Measurements from ENCODE around the gene KNSTRN.

The KNSTRN gene, protein sequence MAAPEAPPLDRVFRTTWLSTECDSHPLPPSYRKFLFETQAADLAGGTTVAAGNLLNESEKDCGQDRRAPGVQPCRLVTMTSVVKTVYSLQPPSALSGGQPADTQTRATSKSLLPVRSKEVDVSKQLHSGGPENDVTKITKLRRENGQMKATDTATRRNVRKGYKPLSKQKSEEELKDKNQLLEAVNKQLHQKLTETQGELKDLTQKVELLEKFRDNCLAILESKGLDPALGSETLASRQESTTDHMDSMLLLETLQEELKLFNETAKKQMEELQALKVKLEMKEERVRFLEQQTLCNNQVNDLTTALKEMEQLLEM

DNA sequence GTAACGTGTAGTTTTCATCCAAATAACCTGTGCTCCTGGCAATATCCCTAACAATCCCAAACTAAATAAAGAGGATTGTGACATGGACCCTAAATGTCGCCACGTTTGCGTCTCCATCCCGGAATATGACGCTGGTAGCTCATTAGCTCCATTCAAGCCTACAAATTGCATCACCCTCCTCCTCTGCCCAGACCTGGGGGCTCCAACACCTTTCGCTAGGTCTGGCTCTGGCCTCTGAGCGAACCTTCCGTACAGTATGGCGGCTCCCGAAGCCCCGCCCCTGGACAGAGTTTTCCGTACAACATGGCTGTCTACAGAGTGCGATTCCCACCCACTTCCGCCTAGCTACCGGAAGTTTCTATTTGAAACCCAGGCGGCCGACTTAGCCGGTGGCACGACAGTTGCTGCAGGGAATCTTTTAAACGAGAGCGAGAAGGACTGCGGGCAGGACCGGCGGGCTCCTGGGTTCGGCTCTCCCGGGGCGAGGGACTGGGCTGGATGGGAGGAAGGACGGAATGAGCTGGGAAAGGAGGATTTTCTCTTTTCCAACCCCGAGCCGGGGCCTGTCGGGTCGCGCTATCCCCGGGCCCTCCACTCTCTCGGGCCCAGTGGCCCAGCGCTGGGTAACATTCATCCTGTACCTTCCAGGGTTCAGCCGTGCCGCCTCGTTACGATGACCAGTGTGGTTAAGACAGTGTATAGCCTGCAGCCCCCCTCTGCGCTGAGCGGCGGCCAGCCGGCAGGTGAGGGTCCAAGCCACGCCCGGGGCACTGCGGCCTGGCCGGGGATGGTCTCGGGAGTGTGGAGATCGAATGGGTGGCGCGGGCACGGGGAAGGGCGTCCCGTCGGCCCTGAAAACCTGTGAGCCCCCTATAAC lies at the start of gene KNSTRN:
Gene KNSTRN (plus strand): TSS at position 142 of the 877 bp plus-strand sequence. CDS start 115 bp downstream, at position 257.
- Histone ChIP-seq H3K27ac (ENCODE audit: low read length) (peak within 1 kb of the TSS; percentile 81), H3K4me2 (ENCODE audit: insufficient read depth, low read length) (peak within 1 kb of the TSS; percentile 72), H3K9me3 (ENCODE audit: insufficient read depth, low read length, severe bottlenecking) (no peaks in the 10 kb centered on the region), H3K4me1 (ENCODE audit: insufficient read depth, low read length) (peaks cover 25% of the 10 kb centered on the region), H4K20me1 (ENCODE audit: insufficient read depth, low read length) (peaks cover 8% of the 10 kb centered on the region; the same call in 1 of the 2 replicates), H3K27me3 (ENCODE audit: insufficient read depth, low read length, poor library complexity) (no peaks in the 10 kb centered on the region), H3K9ac (ENCODE audit: low read depth, low read length) (peak within 1 kb of the TSS; percentile 77), H3K4me3 (ENCODE audit: low read depth in 1 of 2, low read length in 2 of 2) (peak within 1 kb of the TSS; percentile 56 to 65; a peak in 3 of 4 replicates), H3K79me2 (ENCODE audit: insufficient read depth, low read length) (peaks cover 39% of the 10 kb centered on the region), H2AFZ (ENCODE audit: low read depth, low read length) (peak within 1 kb of the TSS; percentile 98), H3K36me3 (ENCODE audit: insufficient read depth, low read length) (peaks cover 33% of the 10 kb centered on the region)
- TF ChIP-seq, protein P1, sequence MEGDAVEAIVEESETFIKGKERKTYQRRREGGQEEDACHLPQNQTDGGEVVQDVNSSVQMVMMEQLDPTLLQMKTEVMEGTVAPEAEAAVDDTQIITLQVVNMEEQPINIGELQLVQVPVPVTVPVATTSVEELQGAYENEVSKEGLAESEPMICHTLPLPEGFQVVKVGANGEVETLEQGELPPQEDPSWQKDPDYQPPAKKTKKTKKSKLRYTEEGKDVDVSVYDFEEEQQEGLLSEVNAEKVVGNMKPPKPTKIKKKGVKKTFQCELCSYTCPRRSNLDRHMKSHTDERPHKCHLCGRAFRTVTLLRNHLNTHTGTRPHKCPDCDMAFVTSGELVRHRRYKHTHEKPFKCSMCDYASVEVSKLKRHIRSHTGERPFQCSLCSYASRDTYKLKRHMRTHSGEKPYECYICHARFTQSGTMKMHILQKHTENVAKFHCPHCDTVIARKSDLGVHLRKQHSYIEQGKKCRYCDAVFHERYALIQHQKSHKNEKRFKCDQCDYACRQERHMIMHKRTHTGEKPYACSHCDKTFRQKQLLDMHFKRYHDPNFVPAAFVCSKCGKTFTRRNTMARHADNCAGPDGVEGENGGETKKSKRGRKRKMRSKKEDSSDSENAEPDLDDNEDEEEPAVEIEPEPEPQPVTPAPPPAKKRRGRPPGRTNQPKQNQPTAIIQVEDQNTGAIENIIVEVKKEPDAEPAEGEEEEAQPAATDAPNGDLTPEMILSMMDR (IDR thresholded peaks at IDR 0.05; ENCODE audit: borderline replicate concordance, extremely low read depth, low read length, poor library complexity, severe bottlenecking), result no peak
- TF ChIP-seq EZH2 (IDR thresholded peaks at IDR 0.05; ENCODE audit: borderline replicate concordance, low read depth, low read length, severe bottlenecking), result no peak
- ATAC-seq (ENCODE audit: insufficient read depth, low read depth) (peak; percentile 99), DNase-seq (peak; percentile 92)

DNA sequence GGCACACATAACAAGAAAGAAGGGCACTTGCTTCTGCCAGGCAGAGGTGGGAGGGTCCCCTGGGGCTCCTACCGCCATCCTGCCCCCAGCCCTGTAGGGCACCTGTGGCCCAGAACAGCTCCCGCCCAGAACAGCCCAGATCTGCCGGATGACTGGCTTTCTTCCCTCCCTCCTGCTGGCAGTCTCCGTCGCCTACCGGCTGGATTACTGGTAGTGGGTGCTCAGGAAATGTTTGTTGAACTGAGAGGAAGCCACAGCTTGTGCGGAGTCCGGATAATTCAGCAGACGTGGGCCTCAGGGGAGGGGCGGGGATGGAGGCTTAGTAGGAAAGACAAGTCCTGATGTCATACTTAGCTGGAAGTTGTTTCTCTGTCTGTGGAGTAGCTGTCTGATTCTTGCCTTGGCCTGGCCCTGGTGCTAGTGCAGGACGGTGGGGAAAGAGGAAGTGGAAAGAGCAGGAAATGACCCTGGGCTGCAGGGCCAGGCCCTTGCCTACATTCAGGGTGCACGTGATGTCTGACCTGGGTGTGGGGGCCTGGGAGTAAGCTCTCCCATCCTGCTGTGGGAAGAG lies 48.5 kb upstream of the KNSTRN start:
- Histone ChIP-seq H3K9me3 (ENCODE audit: insufficient read depth, low read length, severe bottlenecking) (no peaks in the 10 kb centered on the region), H3K27me3 (ENCODE audit: insufficient read depth, low read length, poor library complexity) (no peaks in the 10 kb centered on the region), H3K36me3 (ENCODE audit: insufficient read depth, low read length) (no peaks in the 10 kb centered on the region), H3K4me2 (ENCODE audit: insufficient read depth, low read length) (peak overlapping the region; percentile 44), H2AFZ (ENCODE audit: low read depth, low read length) (peak overlapping the region; percentile 31), H3K4me1 (ENCODE audit: insufficient read depth, low read length) (peaks cover 31% of the 10 kb centered on the region), H3K27ac (ENCODE audit: low read length) (peak overlapping the region; percentile 70), H3K4me3 (ENCODE audit: low read depth in 1 of 2, low read length in 2 of 2) (no peak overlapping the region), H3K79me2 (ENCODE audit: insufficient read depth, low read length) (no peaks in the 10 kb centered on the region), H4K20me1 (ENCODE audit: insufficient read depth, low read length) (no peaks in the 10 kb centered on the region), H3K9ac (ENCODE audit: low read depth, low read length) (peak overlapping the region; percentile 24)
- DNase-seq, result peak; percentile 49
- TF ChIP-seq EZH2 (IDR thresholded peaks at IDR 0.05; ENCODE audit: borderline replicate concordance, low read depth, low read length, severe bottlenecking), result no peak
- TF ChIP-seq, protein P1 (IDR thresholded peaks at IDR 0.05; ENCODE audit: borderline replicate concordance, extremely low read depth, low read length, poor library complexity, severe bottlenecking), result no peak
- ATAC-seq (ENCODE audit: insufficient read depth, low read depth), result peak; percentile 35

DNA sequence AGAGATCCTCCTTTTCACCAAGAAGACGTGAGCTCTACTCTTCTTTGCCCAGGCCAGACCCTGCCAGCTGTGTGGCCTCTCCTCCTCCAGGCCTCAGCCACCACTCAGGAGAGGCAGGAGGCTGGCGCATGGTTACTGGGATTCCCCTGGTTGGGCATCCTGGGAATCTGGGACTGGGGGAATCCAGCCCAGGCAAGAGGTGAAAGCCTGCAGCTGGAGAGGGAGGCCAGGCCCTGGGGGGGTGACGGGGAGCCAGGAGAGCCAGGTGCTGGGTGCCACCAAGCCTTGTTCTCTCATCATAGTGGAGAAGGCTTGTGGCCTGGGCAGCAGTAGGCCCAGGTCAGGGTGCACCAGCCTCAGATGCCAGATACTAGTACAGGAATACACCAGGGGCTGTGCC lies 48.0 kb upstream of the KNSTRN start:
- peak overlapping the region; percentile 44 for H3K4me2 ChIP-seq (ENCODE audit: insufficient read depth, low read length)
- ATAC-seq (ENCODE audit: insufficient read depth, low read depth) (no peak), DNase-seq (no peak)
- no peak overlapping the region for H3K4me3 ChIP-seq (ENCODE audit: low read depth in 1 of 2, low read length in 2 of 2)
- H3K79me2 ChIP-seq (ENCODE audit: insufficient read depth, low read length), result no peaks in the 10 kb centered on the region
- H3K4me1 ChIP-seq (ENCODE audit: insufficient read depth, low read length), result peaks cover 31% of the 10 kb centered on the region
- H2AFZ ChIP-seq (ENCODE audit: low read depth, low read length), result no peak overlapping the region
- TF ChIP-seq, protein P1 (IDR thresholded peaks at IDR 0.05; ENCODE audit: borderline replicate concordance, extremely low read depth, low read length, poor library complexity, severe bottlenecking), result no peak
- no peak for TF ChIP-seq EZH2 (IDR thresholded peaks at IDR 0.05; ENCODE audit: borderline replicate concordance, low read depth, low read length, severe bottlenecking)
- no peaks in the 10 kb centered on the region for H4K20me1 ChIP-seq (ENCODE audit: insufficient read depth, low read length)
- H3K9me3 ChIP-seq (ENCODE audit: insufficient read depth, low read length, severe bottlenecking), result no peaks in the 10 kb centered on the region
- no peaks in the 10 kb centered on the region for H3K36me3 ChIP-seq (ENCODE audit: insufficient read depth, low read length)
- peak overlapping the region; percentile 24 for H3K9ac ChIP-seq (ENCODE audit: low read depth, low read length)
- H3K27me3 ChIP-seq (ENCODE audit: insufficient read depth, low read length, poor library complexity), result no peaks in the 10 kb centered on the region
- peak overlapping the region; percentile 70 for H3K27ac ChIP-seq (ENCODE audit: low read length)

Measured in DND-41 (cell line).